ENCODE measurements around the gene LHX4. TPM values are rescaled to one million over a fixed set of nuclear protein-coding genes. Genes with fewer than 3 reads are reported as not detected.

The LHX4 gene
- total RNA-seq: not detected

DNA sequence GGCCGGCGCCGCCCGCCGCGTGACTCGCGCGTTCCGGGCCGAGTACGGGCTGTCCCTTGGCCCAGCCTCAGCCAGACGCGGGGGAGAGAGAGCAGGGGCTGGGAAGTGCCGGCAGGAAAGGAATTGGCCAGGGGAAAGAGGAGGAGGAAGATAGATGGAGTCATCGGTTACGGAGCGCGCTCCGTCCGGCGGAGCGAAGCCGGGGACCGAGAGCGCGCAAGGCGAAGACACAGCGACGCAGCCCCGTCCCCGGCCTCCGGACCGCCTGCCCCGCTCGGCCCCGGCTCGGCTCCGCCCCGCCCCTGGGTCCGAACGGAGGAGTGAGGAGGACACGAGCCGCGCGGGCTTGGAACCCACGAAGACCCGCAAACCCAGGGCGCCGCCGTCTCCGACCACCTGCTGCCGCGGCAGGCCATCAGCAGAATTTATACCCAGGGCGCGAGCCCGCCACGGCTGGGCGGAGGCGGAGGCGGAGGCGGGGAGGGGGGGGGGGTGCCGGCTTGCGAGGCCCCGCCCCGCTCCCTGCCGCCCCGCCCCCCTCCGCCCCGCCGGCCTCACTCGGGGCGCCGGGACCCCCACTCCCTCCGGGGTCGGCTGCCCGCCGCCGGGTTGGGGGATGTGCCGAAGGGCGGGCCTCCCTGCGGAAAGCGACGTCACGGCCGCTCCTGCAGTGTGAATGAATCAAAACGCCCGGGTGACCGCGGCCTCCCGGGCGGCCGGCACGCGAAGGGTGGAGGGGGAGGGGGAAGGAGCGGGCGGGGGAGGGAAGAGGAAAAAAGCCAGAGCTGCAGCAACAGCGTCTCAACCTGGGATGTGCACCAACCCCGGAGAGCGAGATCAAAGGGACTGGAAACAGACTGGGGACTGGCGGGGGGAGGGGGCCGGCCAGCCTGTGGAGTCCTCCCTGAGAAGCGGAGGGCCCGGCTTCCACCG lies at the start of gene LHX4:
LHX4 (plus strand) TSS at position 782 of the 933 bp plus-strand sequence. CDS start 266 bp downstream, outside the sequence.

Other genes with a start within 250 kb of the LHX4 start
- 21.6 TPM for gene QSOX1, start 75.4 kb upstream of the LHX4 start, total RNA-seq

Measured in parietal lobe (tissue), 1 donor.